Stimulated activated CD8-positive, alpha-beta memory T cell treated with anti-CD3 and anti-CD28 coated beads, Interleukin-7, amount 100 ng/mL, for 4 hours (primary cell): ENCODE measurements around the gene TMEM43.

Experiments used
- DNase-seq, 2 donors: peaks; one replicate each; pipeline ENCODE4 v3.0.0-alpha.2; 2020; ENCODE audit warnings: low read depth in 2 of 2

TMEM43 gene

DNA sequence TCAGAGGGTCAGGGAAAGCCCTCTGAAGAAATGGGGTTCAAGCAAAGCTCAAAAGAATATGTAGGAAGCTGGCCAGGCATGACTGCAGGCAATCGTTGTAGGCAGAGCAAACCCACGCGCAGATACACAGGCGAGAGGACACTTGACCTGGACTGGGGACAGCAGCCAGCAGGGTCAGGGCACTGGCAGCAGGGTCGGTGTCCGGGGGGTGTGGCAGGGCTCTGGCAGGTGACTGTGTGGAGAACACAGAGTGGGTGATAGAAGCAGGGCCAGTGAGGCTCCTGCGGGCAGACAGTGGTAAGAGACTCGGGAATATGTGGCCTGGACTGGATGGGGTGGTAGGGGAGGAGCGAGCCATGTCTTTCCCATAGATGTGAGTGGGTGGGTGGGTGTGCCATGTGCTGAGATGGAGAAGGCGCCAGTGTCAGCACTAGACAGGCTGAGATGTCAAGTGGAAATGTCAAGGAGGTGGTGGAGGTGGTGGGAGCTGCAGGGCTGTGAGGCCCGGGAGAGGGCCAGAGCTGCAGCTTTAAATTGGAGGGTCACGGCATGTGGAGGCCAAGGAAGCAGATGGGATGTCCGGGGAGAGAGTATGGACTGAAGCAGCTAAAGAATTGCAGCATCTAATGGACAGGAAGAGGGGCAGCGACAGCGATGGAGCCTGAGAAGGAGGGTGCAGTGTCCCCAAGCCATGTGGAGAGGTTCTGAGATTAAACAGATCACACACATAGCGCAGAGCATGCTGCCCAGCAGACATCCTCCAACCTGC lies 13.4 kb downstream of the TMEM43 start:
- DNase-seq, result no peak

- DNase-seq, result no peak
Measured at GRCh38 chr3:14138878-14139655, 14.2 kb downstream of the TMEM43 start.

GRCh38 chr3:14139771-14140170 lies 14.9 kb downstream of the TMEM43 start:
- no peak for DNase-seq

- no peak for DNase-seq
Measured at GRCh38 chr3:14140668-14141067, 15.8 kb downstream of the TMEM43 start.

DNA sequence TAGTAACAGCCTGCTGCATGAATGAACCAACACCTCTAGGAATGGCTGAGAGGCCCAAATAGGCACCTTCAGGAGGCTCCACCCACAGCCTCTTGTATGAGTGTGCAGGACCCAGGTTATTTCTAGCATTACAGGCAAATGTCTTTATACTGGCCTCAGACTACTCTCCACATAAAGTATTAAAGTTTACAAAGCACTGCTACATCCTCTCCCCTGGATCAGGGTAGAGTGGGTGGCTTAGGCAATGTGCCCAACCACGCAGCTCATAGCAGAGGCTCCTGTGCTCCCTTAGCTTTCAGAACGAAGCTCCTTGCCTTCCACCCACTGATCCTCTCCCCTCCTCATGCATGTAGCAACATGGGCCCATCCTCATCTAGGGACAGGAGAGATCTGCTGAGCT lies 16.3 kb downstream of the TMEM43 start:
- DNase-seq, result no peak

GRCh38 chr3:14141602-14142341 lies 16.9 kb downstream of the TMEM43 start:
- DNase-seq, result no peak

GRCh38 chr3:14142567-14143270 lies 17.9 kb downstream of the TMEM43 start:
- peak; percentile 34 to 42 for DNase-seq

DNA sequence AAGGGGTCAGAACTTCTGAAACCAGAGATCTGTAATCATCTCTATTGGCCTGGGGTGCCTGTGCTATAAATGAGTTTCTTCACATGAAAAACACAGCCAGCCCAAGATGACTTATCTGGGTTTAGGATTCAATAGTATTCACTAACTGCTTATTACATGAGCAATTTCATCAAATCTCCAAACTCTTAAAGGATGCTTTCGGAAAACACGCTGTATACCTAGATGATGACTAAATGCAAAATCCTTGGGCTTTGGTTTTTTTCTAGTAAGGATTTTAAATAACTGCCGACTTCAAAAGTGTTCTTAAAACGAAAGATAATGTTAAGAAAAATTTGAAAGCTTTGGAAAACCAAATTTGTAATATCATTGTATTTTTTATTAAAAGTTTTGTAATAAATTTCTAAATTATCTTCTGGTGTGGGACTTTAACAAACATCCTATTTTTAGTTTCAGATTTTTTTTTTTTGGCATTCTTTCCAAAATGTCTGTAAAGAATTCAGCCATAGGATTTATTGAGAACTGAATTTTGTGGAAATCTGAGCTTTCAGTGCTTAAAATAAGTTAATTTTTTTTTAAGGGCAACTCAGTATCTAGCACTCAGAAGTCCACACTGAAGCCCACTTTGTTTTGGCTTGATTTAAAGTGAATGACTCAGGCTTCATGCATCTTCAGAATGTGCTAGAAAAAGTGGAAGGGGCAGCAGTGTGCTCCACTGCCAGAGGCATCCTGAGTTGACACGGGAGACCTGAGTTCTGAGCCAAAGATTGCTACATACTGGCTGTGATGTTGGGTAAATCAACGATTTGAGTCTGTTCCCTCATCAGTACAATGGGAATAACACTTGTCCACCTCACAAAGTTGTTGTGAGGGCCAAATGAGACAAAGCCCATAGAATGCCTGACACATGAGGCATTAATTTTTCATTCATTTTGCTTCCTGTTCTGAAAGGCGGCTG lies 18.7 kb downstream of the TMEM43 start:
- no peak for DNase-seq

GRCh38 chr3:14144423-14145075 lies 19.7 kb downstream of the TMEM43 start:
- DNase-seq, result peak; percentile 48 to 59

DNA sequence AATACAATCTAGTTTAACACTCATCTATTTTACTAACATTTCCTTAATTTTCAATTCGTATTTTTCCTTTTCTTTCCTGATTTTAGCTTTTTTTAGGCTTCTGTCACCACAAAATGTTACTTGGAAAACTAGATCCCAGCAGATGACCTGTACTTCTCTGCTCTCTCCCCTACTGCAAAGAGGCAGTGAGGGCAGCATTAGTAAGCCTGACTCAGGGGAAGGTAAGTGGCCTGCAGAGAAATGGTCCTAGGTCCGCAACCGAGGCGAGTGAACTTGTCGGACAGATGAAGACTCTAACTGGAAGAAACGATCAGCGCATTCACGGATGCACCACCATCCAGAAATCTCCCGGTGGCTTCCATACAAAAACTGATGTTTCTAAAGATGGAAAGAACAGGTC lies 20.4 kb downstream of the TMEM43 start:
- DNase-seq, result no peak

GRCh38 chr3:14145670-14146380 lies 21.0 kb downstream of the TMEM43 start:
- no peak for DNase-seq

- no peak for DNase-seq
Measured at GRCh38 chr3:14146381-14147065, 21.7 kb downstream of the TMEM43 start.

- DNase-seq, result no peak
Measured at GRCh38 chr3:14147066-14147435, 22.2 kb downstream of the TMEM43 start.

- no peak for DNase-seq
Measured at GRCh38 chr3:14147617-14148016, 22.8 kb downstream of the TMEM43 start.

DNA sequence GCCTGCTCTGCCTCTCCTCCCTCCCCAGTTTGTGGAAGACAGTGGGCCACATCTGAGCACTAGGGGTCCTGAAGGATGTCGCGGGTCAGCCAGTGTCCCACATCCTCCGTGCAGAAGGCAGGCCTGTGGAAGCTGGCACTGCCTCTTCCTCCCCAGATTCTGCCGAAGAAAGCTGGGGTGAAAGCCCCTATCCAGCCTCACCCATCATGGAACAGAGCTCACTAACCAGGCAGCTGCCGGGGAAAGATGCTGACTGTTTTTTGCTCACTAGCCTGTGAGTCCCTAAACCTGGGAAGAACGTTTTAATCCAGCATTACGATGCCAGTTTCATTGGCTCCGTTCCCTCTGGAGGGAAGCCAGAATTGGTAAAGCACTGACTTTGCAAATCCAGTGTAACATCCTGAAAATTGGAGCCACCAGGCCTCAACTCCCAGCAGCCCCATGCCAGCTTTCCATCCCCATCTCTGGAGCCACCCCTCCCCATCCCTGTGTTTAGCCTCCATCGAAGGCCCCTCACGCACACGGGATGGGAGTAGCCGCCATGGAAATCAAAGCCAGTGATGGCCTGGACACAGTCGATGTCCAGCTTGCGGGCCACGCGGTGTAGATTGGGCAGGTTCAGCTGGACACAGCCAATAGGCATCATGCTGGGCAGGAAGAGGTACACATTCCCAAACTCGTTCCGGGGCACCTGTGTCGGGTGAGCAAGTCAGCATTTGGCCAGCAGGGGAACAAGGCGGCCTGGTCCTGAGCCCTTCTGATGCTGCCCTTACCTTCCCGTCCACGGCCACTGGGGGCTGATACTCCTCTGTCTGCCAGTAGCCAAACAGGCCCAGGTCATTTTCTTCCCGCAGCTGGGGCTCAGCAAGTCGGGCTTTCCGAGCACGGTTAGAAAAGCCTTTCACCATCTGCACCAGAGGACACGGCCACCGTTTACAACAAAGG lies 23.5 kb downstream of the TMEM43 start:
- DNase-seq, result no peak

DNA sequence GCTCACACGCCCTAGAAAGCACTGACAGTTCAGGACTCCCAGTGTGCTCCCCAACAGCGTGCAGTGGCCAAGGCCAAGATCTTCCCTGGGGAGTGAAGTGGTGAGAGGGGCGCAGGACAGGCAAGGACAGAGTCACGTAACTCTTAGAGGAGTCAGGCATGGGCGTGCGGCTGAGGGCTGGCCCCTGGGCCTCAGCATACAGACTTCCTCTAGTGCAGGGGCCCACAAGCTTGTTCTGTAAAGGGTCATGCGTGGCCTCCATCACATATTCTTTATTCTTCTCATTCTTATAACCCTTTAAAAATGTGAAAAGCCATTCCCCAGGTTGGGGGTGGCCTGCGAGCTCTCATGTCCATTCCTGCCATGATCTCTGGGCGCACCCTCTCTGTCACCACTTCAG lies 25.2 kb downstream of the TMEM43 start:
- DNase-seq, result no peak

DNA sequence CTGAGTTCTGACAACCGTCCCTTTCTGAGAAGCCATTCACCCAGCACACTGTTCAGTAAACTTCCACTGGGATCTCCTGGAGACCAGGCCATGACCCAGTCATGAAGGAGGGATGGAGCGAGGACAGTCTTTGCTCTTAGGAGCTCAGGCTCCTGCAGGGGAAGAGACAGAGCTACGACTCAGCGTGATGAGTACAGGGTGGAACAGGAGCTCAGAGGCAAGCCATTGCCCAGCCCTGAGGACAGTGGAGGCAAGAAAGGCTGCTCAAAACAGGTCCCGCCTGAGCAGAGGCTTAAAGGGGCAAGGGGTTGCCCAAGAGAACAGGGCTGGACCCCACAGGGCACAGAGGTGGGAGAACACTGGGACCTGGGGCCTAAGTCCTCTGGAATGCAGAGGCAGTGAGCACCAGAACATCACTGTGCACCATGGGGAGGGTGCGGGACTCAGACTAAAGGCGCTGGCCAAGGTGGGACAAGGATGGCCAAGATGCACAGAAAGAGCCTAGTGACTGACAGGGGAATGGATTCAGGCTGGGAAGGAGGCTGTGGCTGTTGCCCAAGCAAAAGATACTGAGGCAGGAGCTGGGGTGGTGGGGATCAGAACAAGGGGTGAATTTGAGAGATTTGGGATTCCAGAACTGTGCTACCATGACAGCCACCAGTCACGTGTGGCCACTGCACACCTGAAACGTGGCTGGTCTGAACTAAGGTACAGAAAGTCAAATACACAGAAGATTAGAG lies 25.8 kb downstream of the TMEM43 start:
- DNase-seq, result no peak
